ENCODE measurements around the gene MMP2.
A peak's percentile ranks its signal among the peaks of the same experiment; 100 is the strongest.

The MMP2 gene

GRCh38 chr16:55478827-55479429 is at the start of gene MMP2:
Gene MMP2, plus strand, starts transcription at chr16:55479198. Its CDS starts 282 bp downstream, at chr16:55479480.
- peak; percentile 46 for DNase-seq

GRCh38 chr16:55433030-55433429 is 46.0 kb upstream of the MMP2 start:
- no peak for DNase-seq

- DNase-seq, result no peak
These were observed 45.5 kb upstream of the MMP2 start for GRCh38 chr16:55433535-55433934.

- DNase-seq, result no peak
These were observed 45.0 kb upstream of the MMP2 start for GRCh38 chr16:55434000-55434399.

- no peak for DNase-seq
These were observed 43.6 kb upstream of the MMP2 start for GRCh38 chr16:55435387-55435786.

GRCh38 chr16:55436587-55436986 is 42.4 kb upstream of the MMP2 start:
- DNase-seq, result peak; percentile 77

- peak; percentile 98 for DNase-seq
These were observed 41.4 kb upstream of the MMP2 start for GRCh38 chr16:55437625-55438024.

GRCh38 chr16:55438281-55438680 is 40.7 kb upstream of the MMP2 start:
- DNase-seq, result no peak

GRCh38 chr16:55439101-55439690 is 39.8 kb upstream of the MMP2 start:
- DNase-seq, result peak; percentile 41

GRCh38 chr16:55443434-55444346 is 35.3 kb upstream of the MMP2 start:
- peak; percentile 12 for DNase-seq

- peak; percentile 95 for DNase-seq
These were observed 34.1 kb upstream of the MMP2 start for GRCh38 chr16:55444754-55445485.

GRCh38 chr16:55447231-55447630 is 31.8 kb upstream of the MMP2 start:
- DNase-seq, result no peak

- no peak for DNase-seq
These were observed 26.0 kb upstream of the MMP2 start for GRCh38 chr16:55452996-55453395.

- no peak for DNase-seq
These were observed 25.1 kb upstream of the MMP2 start for GRCh38 chr16:55453909-55454308.

GRCh38 chr16:55454861-55455260 is 24.1 kb upstream of the MMP2 start:
- DNase-seq, result no peak

GRCh38 chr16:55462241-55462640 is 16.8 kb upstream of the MMP2 start:
- no peak for DNase-seq

- DNase-seq, result no peak
These were observed 14.6 kb upstream of the MMP2 start for GRCh38 chr16:55464375-55464774.

- peak; percentile 75 for DNase-seq
These were observed 13.7 kb upstream of the MMP2 start for GRCh38 chr16:55465077-55465896.

- DNase-seq, result no peak
These were observed 12.8 kb upstream of the MMP2 start for GRCh38 chr16:55466209-55466608.

GRCh38 chr16:55467898-55468297 is 11.1 kb upstream of the MMP2 start:
- DNase-seq, result no peak

GRCh38 chr16:55468352-55468990 is 10.5 kb upstream of the MMP2 start:
- peak; percentile 40 for DNase-seq
